GM23338 (cell line): Measurements from ENCODE around the gene RASA3. TPM values are rescaled to one million over a fixed set of nuclear protein-coding genes. Genes with fewer than 3 reads are reported as not detected.

Experiments used
- ATAC-seq: fragments of 200-7000 bp; cut with Tn5 transposase; 3 replicates; pipeline ENCODE4 v1.9.1; 2020
- DNase-seq: peaks from one replicate; pipeline ENCODE4 v3.0.0-alpha.2; 2015; ENCODE audit warnings: low spot score
- H2AFZ ChIP-seq: fragments of 200-600 bp; sonication (generic); 2 replicates; pipeline ENCODE4 v1.8.0; 2016; ENCODE audit warnings: antibody characterized with exemption, mild to moderate bottlenecking, moderate library complexity
- H3F3A ChIP-seq: fragments of 200-600 bp; sonication (generic); replicated peaks from 2 replicates; pipeline ENCODE4 v1.8.0; 2017; ENCODE audit warnings: antibody characterized with exemption, mixed run types, low read depth
- H3K27ac ChIP-seq: fragments of 200-600 bp; sonication (generic); 2 replicates; pipeline ENCODE4 v1.6.1; 2016; ENCODE audit warnings: low read depth
- H3K27me3 ChIP-seq: fragments of 200-600 bp; sonication (generic); 2 replicates; pipeline ENCODE4 v1.8.0; 2016; ENCODE audit warnings: mild to moderate bottlenecking, mixed run types, moderate library complexity; ENCODE audit not compliant: insufficient read depth
- H3K36me3 ChIP-seq: fragments of 200-600 bp; sonication (generic); 2 replicates; pipeline ENCODE4 v1.8.0; 2016; ENCODE audit warnings: mild to moderate bottlenecking; ENCODE audit not compliant: insufficient read depth
- H3K4me1 ChIP-seq: fragments of 200-600 bp; sonication (generic); 2 replicates; pipeline ENCODE4 v1.8.0; 2016; ENCODE audit warnings: mild to moderate bottlenecking, moderate library complexity; ENCODE audit not compliant: insufficient read depth
- H3K4me2 ChIP-seq: fragments of 200-600 bp; sonication (generic); 2 replicates; pipeline ENCODE4 v1.7.1; 2017; ENCODE audit warnings: mixed run types
- H3K4me3 ChIP-seq: fragments of 200-600 bp; sonication (generic); 2 replicates; pipeline ENCODE4 v1.6.1; 2016; ENCODE audit warnings: mixed run types
- H3K79me2 ChIP-seq: fragments of 200-600 bp; sonication (generic); replicated peaks from 2 replicates; pipeline ENCODE4 v1.8.0; 2017; ENCODE audit warnings: mild to moderate bottlenecking; ENCODE audit not compliant: insufficient read depth
- H3K9me2 ChIP-seq: fragments of 200-600 bp; sonication (generic); 2 replicates; pipeline ENCODE4 v1.8.0; 2017; ENCODE audit not compliant: insufficient read depth
- H4K20me1 ChIP-seq: fragments of 200-600 bp; sonication (generic); replicated peaks from 2 replicates; pipeline ENCODE4 v1.8.0; 2017; ENCODE audit warnings: mild to moderate bottlenecking; ENCODE audit not compliant: insufficient read depth
- H3K27ac Mint-ChIP-seq: 2 replicates; pipeline ENCODE4 v1.8.0; 2020; ENCODE audit warnings: inconsistent platforms, mild to moderate bottlenecking, moderate library complexity, mixed read lengths
- H3K27me3 Mint-ChIP-seq: 3 replicates; pipeline ENCODE4 v1.8.0; 2022; ENCODE audit warnings: low read depth, mild to moderate bottlenecking, moderate library complexity, mixed read lengths, inconsistent platforms; ENCODE audit not compliant: insufficient read depth, poor library complexity
- H3K36me3 Mint-ChIP-seq: 3 replicates; pipeline ENCODE4 v1.8.0; 2021; ENCODE audit warnings: low read depth, mild to moderate bottlenecking, inconsistent platforms, moderate library complexity, mixed read lengths
- H3K4me1 Mint-ChIP-seq: 3 replicates; pipeline ENCODE4 v1.8.0; 2020; ENCODE audit warnings: mild to moderate bottlenecking, inconsistent platforms, mixed read lengths
- H3K4me3 Mint-ChIP-seq: 3 replicates; pipeline ENCODE4 v1.8.0; 2021; ENCODE audit warnings: moderate library complexity, mild to moderate bottlenecking, inconsistent platforms, mixed read lengths
- H3K9me3 Mint-ChIP-seq: 3 replicates; pipeline ENCODE4 v1.8.0; 2020; ENCODE audit warnings: moderate library complexity, mild to moderate bottlenecking, inconsistent platforms, mixed read lengths
- CREB1 ChIP-seq: fragments of 250-450 bp; sonication (Bioruptor Pico); IDR thresholded peaks from 2 replicates; pipeline ENCODE4 v1.5.0; 2020; ENCODE audit warnings: low read depth, mild to moderate bottlenecking, moderate library complexity
- CTCF ChIP-seq, 2 experiments: fragments of 200-600 bp in 1 of 2; sonication (generic) in 1 of 2; conservative IDR thresholded peaks; 2 replicates each; pipeline versions ENCODE4 v1.5.1 to v1.6.1; 2016 to 2017; ENCODE audit warnings: antibody characterized with exemption in 2 of 2, low read depth in 2 of 2, mild to moderate bottlenecking in 2 of 2, moderate library complexity in 1 of 2
- ETS1 ChIP-seq: IDR thresholded peaks from 2 replicates; pipeline ENCODE4 v1.6.1; 2016; ENCODE audit warnings: antibody characterized with exemption
- EZH2 ChIP-seq: fragments of 200-600 bp; sonication (generic); IDR thresholded peaks from one replicate; pipeline ENCODE4 v1.8.0; 2017; ENCODE audit warnings: antibody characterized with exemption, mild to moderate bottlenecking, low read depth; ENCODE audit not compliant: unreplicated experiment
- EZH2phosphoT487 ChIP-seq: fragments of 200-600 bp; sonication (generic); IDR thresholded peaks from one replicate; pipeline ENCODE4 v1.8.1; 2018; ENCODE audit warnings: antibody characterized with exemption; ENCODE audit not compliant: unreplicated experiment
- JUNB ChIP-seq: IDR thresholded peaks from one replicate; pipeline ENCODE4 v1.6.1; 2016; ENCODE audit warnings: antibody characterized with exemption; ENCODE audit not compliant: unreplicated experiment
- NANOG ChIP-seq: IDR thresholded peaks from 2 replicates; pipeline ENCODE4 v1.6.1; 2016; ENCODE audit warnings: antibody characterized with exemption, borderline replicate concordance
- POLR2AphosphoS5 ChIP-seq: IDR thresholded peaks from 2 replicates; pipeline ENCODE4 v1.6.1; 2016; ENCODE audit warnings: antibody characterized with exemption, low read depth
- REST ChIP-seq: IDR thresholded peaks from one replicate; pipeline ENCODE4 v1.6.1; 2018; ENCODE audit warnings: antibody characterized with exemption; ENCODE audit not compliant: unreplicated experiment
- STAT1 ChIP-seq: IDR thresholded peaks from one replicate; pipeline ENCODE4 v1.6.1; 2016; ENCODE audit warnings: antibody characterized with exemption; ENCODE audit not compliant: unreplicated experiment
- ZNF114 ChIP-seq: fragments of 250-450 bp; sonication (Bioruptor Pico); IDR thresholded peaks from 2 replicates; pipeline ENCODE4 v1.5.0; 2020; ENCODE audit warnings: mild to moderate bottlenecking, moderate library complexity
- ZNF331 ChIP-seq: fragments of 250-450 bp; sonication (Bioruptor Pico); IDR thresholded peaks from 2 replicates; pipeline ENCODE4 v1.5.0; 2020; ENCODE audit warnings: low read depth, mild to moderate bottlenecking, moderate library complexity
- ZNF462 ChIP-seq: fragments of 250-450 bp; sonication (Bioruptor Pico); IDR thresholded peaks from 2 replicates; pipeline ENCODE4 v1.5.0; 2020; ENCODE audit warnings: mild to moderate bottlenecking, moderate library complexity
- polyA plus RNA-seq: library from polyadenylated mRNA; unstranded; fragments of >200 nt; fragmentation: Nextera tagmentation; extraction: Ambion mirVana; gene quantifications from 2 replicates; pipeline ENCODE4 v1.2.1, GENCODE V29; 2016
- total RNA-seq: library from RNA; depleted of rRNA; stranded (reverse); fragments of >200 nt; shearing (Covaris generic); gene quantifications from 2 replicates; pipeline ENCODE4 v1.2.3, GENCODE V29; 2014

Gene RASA3
- total and polyA plus RNA-seq, 2 experiments from 2014 or later, result 11.2 to 20.7 TPM

GRCh38 chr13:113937073-113937472 lies 195.3 kb downstream of the RASA3 start:
- Histone ChIP-seq H3F3A (no peaks in the 10 kb centered on the region), H3K4me3 (no peak overlapping the region), H3K79me2 (no peaks in the 10 kb centered on the region), H3K27me3 (no peaks in the 10 kb centered on the region), H3K27ac (no peak overlapping the region), H3K4me2 (no peak overlapping the region), H3K4me1 (no peaks in the 10 kb centered on the region), H3K9me2 (no peaks in the 10 kb centered on the region), H3K36me3 (no peaks in the 10 kb centered on the region), H4K20me1 (no peaks in the 10 kb centered on the region), H2AFZ (no peak overlapping the region)
- DNase-seq, result no peak
- Mint-ChIP-seq H3K4me3 (no peak overlapping the region), H3K36me3 (no peaks in the 10 kb centered on the region), H3K9me3 (no peaks in the 10 kb centered on the region), H3K27ac (no peak overlapping the region), H3K4me1 (peaks cover 11% of the 10 kb centered on the region), H3K27me3 (peaks cover 18% of the 10 kb centered on the region)
- ATAC-seq, result no peak
- TF ChIP-seq STAT1, result no peak
- TF ChIP-seq NANOG, result no peak
- TF ChIP-seq ZNF462 (CRISPR knock-in tag), result no peak
- no peak for TF ChIP-seq ZNF331 (CRISPR knock-in tag)
- TF ChIP-seq JUNB, result no peak
- no peak for TF ChIP-seq REST
- TF ChIP-seq ETS1, result no peak
- no peak for TF ChIP-seq ZNF114 (CRISPR knock-in tag)
- no peak for TF ChIP-seq CTCF (conservative IDR thresholded peaks at IDR 0.05; ENCODE audit: low read depth in 2 of 2)
- no peak for TF ChIP-seq CREB1 (CRISPR knock-in tag)
- no peak for TF ChIP-seq EZH2
- no peak for TF ChIP-seq POLR2AphosphoS5
- TF ChIP-seq EZH2phosphoT487, result no peak
